HEK293T (cell line): ENCODE results near the gene RASGRP2.

ENCODE experiments used
- CTCF ChIA-PET: fragments of 350-600 bp; formaldehyde crosslinking; extraction: SDS; loops from one replicate; lab custom pipeline; 2021; ENCODE audit warnings: antibody characterized with exemption, inconsistent platforms; lab: Yijun Ruan, JAX
- POLR2A ChIA-PET: fragments of 350-600 bp; formaldehyde crosslinking; extraction: SDS; loops from one replicate; lab custom pipeline; 2020; ENCODE audit warnings: antibody characterized with exemption, inconsistent platforms; lab: Yijun Ruan, JAX
- DNase-seq: peaks from one replicate; pipeline ENCODE4 v3.0.0; 2012; ENCODE audit warnings: mixed read lengths; ENCODE audit errors: extremely low spot score
- ARNT ChIP-seq: fragments of 450-650 bp; IDR thresholded peaks from 2 replicates; pipeline ENCODE4 v1.6.1; 2017; ENCODE audit warnings: mild to moderate bottlenecking
- BHLHE40 ChIP-seq: fragments of 450-650 bp; IDR thresholded peaks from 2 replicates; pipeline ENCODE4 v1.6.1; 2016; ENCODE audit warnings: mild to moderate bottlenecking, moderate library complexity, borderline replicate concordance
- CTBP1 ChIP-seq: fragments of 450-650 bp; IDR thresholded peaks from 2 replicates; pipeline ENCODE4 v1.6.1; 2016; ENCODE audit warnings: borderline replicate concordance
- ELF4 ChIP-seq: fragments of 450-650 bp; IDR thresholded peaks from 2 replicates; pipeline ENCODE4 v1.6.1; 2017; ENCODE audit warnings: antibody characterized with exemption
- FOXA1 ChIP-seq: fragments of 450-650 bp; IDR thresholded peaks from 2 replicates; pipeline ENCODE4 v1.6.1; 2016; ENCODE audit warnings: mild to moderate bottlenecking
- FOXK2 ChIP-seq: fragments of 450-650 bp; IDR thresholded peaks from 2 replicates; pipeline ENCODE4 v1.6.1; 2016; ENCODE audit warnings: mild to moderate bottlenecking
- FOXM1 ChIP-seq: fragments of 450-650 bp; IDR thresholded peaks from 2 replicates; pipeline ENCODE4 v1.6.1; 2017; ENCODE audit warnings: mild to moderate bottlenecking, borderline replicate concordance
- HDGF ChIP-seq: fragments of 450-650 bp; IDR thresholded peaks from 2 replicates; pipeline ENCODE4 v1.6.1; 2017; ENCODE audit warnings: antibody characterized with exemption, borderline replicate concordance
- L3MBTL2 ChIP-seq: fragments of 450-650 bp; conservative IDR thresholded peaks from 2 replicates; pipeline ENCODE4 v1.6.1; 2016; ENCODE audit warnings: mild to moderate bottlenecking
- LEF1 ChIP-seq: fragments of 450-650 bp; IDR thresholded peaks from 2 replicates; pipeline ENCODE4 v1.6.1; 2017; ENCODE audit warnings: mild to moderate bottlenecking, borderline replicate concordance
- NFRKB ChIP-seq: fragments of 450-650 bp; IDR thresholded peaks from 2 replicates; pipeline ENCODE4 v1.6.1; 2016; ENCODE audit warnings: mild to moderate bottlenecking, moderate library complexity
- SP1 ChIP-seq: fragments of 450-650 bp; IDR thresholded peaks from 2 replicates; pipeline ENCODE4 v1.6.1; 2017
- SUZ12 ChIP-seq: fragments of 450-650 bp; IDR thresholded peaks from 2 replicates; pipeline ENCODE4 v1.6.1; 2016; ENCODE audit warnings: mild to moderate bottlenecking
- TARDBP ChIP-seq: fragments of 450-650 bp; IDR thresholded peaks from 2 replicates; pipeline ENCODE4 v1.6.1; 2016
- ZNF384 ChIP-seq: fragments of 450-650 bp; IDR thresholded peaks from 2 replicates; pipeline ENCODE4 v1.6.1; 2016
- TF ChIP-seq, protein P1 (sequence below): fragments of 450-650 bp; IDR thresholded peaks from 2 replicates; pipeline ENCODE4 v1.6.1; 2016

The RASGRP2 gene

DNA sequence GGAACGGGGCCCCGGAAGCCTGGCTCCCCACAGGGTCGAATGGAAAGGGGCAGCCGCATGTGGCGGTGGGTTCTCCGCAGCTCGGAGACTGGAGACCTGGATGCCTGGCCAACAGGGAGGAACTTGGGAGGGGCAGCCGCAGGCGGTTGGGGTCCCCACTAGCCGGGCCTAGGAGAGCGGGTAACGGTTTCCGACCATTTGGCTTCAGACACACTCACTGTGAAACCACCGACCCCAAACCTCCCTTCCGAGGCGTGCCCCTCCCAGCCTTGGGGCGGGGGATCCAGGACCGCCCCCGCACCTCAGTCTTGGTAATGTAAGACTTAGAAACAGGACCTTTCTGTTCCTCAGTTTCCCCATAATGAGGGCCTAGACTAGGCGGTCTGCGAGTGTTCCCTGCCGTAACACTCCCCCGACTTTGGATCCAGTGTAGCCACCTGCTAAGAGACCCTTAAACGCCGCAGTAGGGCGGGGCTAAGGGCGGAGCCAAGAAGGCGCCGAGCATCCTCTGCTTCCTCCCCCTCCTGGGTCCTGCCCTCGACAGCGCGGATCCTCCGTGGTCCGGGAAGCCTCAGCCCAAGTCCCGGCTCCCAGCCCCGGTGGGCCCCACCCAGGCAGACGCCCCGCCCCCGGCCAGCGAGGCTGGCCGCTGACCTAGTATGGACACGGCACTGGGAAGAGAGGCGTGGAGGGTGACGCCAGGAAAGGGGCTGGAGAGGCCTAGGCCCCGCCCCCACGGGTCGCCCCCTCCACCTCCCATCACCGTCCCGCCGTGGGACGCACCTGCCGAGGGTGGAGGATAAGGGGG is 1.8 kb upstream of the RASGRP2 start:
- ChIA-PET CTCF (interaction anchor here (0.8 to 1.6 kb wide), 2 partner anchors 13 to 14 kb away, joined by 4 to 7 read pairs; partner anchors contain the start of gene PYGM), POLR2A (interaction anchor here (2.0 to 2.6 kb wide), 2 partner anchors 15 to 33 kb away, joined by 9 read pairs; partner anchors contain the start of gene SF1)
- TF ChIP-seq FOXA1 (no peak), L3MBTL2 (no peak), ELF4 (no peak), TARDBP (no peak), NFRKB (no peak), SP1 (no peak), BHLHE40 (no peak), HDGF (no peak), SUZ12 (no peak), LEF1 (no peak), FOXM1 (no peak), CTBP1 (no peak), FOXK2 (no peak), ZNF384 (no peak), ARNT (no peak)
- TF ChIP-seq, protein P1, sequence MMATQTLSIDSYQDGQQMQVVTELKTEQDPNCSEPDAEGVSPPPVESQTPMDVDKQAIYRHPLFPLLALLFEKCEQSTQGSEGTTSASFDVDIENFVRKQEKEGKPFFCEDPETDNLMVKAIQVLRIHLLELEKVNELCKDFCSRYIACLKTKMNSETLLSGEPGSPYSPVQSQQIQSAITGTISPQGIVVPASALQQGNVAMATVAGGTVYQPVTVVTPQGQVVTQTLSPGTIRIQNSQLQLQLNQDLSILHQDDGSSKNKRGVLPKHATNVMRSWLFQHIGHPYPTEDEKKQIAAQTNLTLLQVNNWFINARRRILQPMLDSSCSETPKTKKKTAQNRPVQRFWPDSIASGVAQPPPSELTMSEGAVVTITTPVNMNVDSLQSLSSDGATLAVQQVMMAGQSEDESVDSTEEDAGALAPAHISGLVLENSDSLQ = no peak
- DNase-seq = no peak

DNA sequence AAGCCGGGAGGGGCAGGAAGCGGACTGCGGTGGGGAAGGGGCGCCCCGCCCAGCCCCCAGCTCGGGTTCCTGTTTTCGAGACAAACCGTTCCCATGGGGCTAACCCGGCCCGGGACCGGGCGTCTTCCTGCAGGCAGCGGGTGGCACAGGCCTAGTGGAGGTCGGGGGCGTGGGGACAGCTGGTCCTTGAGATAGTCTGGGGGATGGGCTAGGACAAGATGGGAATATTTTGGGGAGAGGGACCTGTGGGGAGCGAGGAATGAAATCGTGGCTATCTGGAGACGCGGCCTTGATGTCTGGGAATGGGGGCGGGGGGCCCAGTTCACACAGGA is 1.2 kb upstream of the RASGRP2 start:
- POLR2A ChIA-PET = interaction anchor here (1.5 to 2.6 kb wide), 2 partner anchors 15 to 19 kb away, joined by 3 to 9 read pairs; no protein-coding TSS in a partner anchor
- TF ChIP-seq FOXM1 (no peak), FOXK2 (no peak), TARDBP (no peak), L3MBTL2 (no peak)
- CTCF ChIA-PET = interaction anchor here (0.8 kb wide), 1 partner anchor 12 kb away, joined by 4 read pairs; no protein-coding TSS in a partner anchor
- DNase-seq = no peak

DNA sequence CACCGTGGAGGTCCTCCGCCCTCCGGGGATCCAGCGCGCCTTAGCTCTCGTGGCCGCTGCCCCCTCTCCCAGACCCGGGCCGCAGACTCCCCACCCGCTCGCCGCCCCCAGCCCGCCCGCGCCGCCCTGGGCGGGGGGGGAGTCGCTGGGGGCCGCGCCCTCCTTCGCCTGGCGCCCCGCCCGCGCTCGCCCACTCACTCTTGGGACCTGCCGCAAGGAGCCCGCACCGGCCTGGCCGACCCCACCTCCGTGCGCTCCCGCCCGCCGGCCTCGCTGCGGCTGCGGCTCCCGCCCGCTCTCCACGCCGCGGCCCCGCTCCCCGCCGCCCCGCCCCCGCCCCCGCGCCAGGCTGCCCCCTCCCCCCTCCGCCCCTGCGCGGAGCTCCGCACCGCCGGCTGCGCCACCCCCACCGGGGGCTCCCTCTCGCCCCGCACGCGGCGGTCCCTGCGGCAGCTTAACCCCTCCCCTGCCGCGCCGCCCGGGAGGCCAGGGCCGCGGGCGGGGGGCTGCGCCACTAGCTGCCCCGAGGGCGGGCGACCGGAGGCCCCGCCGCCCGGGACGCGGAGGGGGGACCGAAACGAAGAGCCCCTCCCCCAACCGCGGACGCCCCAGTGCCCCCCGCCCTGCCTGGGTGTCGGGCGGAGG is 724 bp upstream of the RASGRP2 start:
- TF ChIP-seq TARDBP = no peak
- TF ChIP-seq LEF1 = no peak
- TF ChIP-seq NFRKB = no peak
- no peak for TF ChIP-seq L3MBTL2
- no peak for TF ChIP-seq ARNT
- TF ChIP-seq HDGF = no peak
- TF ChIP-seq, protein P1 = no peak
- no peak for TF ChIP-seq SP1
- TF ChIP-seq CTBP1 = no peak
- TF ChIP-seq ELF4 = no peak
- no peak for TF ChIP-seq FOXM1
- no peak for TF ChIP-seq ZNF384
- no peak for TF ChIP-seq FOXA1
- no peak for DNase-seq
- CTCF ChIA-PET = interaction anchor here (0.7 to 1.9 kb wide), 5 partner anchors 11 to 270 kb away, joined by 3 to 7 read pairs (median 4); partner anchors contain the start of genes ARL2 and PYGM
- POLR2A ChIA-PET = interaction anchor here (0.6 to 2.6 kb wide), 3 partner anchors 16 to 34 kb away, joined by 3 to 9 read pairs (median 3); no protein-coding TSS in a partner anchor

DNA sequence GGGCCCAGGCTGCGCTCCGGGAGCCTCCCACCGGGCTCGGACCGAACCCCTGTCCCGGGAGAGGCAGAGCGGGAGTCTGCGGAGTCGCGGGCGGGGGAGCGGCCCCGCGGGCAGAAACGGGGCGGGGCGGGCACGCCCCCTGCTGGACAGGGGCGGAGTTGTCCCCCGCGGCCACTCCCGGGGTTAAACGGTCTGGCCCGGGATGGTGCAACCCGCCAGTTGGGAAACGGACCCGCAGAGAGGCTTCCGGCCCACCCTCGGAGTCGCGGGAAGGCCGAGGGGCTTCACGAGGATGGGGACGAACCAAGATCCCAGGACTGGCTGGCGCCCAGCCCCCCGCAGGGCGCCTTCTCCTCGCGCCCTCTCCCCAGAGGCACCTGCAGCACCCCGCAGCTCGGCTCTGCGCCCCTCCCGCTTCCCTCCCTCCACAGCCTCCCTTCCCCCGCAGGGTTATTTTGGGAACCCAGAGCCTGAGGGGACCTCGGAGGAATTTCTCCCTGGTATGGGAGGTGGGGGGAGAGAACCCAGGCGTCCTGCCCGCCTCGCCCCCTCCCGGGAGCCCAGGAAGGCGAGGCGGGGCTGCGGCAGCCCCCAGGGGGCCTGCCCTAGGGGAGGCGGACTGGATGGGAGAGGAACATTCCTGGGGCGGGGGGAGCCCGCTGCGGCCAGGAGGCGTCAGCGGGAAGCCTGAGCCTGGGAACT is 902 bp downstream of the RASGRP2 start:
- TF ChIP-seq FOXM1 (0 out of 2 replicates have a peak, but pooled peaks have one; percentile 44), ZNF384 (no peak), FOXK2 (no peak), SP1 (no peak), FOXA1 (no peak), LEF1 (no peak)
- TF ChIP-seq, protein P1 = no peak
- peak; percentile 91 for DNase-seq
- ChIA-PET CTCF (interaction anchor here (0.6 to 2.3 kb wide), 6 partner anchors 9 to 111 kb away, joined by 3 to 14 read pairs (median 6); partner anchors contain the start of gene PYGM), POLR2A (interaction anchor here (2.6 kb wide), 1 partner anchor 18 kb away, joined by 9 read pairs; no protein-coding TSS in a partner anchor)

DNA sequence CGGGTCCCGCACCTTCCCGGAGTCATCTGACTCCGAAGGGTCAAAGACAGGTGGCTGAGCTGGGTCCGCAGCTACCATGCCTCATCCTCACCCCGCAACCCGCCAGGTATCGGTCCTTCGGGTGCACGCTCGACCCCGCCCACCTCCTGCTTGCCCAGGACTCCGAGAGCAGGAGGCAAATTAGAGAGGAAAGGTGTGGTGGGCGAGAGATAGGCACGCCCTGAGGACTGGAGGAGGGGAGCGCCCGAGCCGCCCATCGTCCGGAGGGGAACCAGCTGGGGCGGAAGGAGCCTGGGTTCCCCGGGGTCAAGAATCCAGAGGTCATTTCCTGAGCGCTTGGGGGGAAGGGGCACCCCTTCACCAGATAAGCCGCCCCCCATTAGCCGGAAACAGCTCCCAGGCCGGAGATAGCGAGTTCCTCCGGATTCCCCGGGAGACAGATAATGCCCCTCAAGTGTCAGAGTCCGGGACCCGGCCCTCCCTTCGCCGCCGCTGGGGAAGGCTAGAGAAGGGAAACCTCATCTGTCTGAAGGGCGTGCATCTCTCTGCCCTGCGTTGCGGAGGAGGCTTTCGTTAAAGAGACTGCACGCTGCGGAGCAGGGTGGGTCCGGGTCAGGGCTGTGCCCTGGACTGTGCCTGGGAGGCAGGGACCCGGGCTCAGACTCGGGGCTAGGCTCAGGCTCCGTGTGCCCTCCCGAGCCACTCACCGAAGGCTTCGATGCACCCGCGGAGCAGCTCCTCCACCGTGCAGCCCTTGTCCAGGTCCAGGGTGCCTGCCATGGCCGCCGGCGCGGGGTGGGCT is 1.7 kb downstream of the RASGRP2 start:
- no peak for TF ChIP-seq TARDBP
- no peak for TF ChIP-seq NFRKB
- no peak for TF ChIP-seq BHLHE40
- no peak for TF ChIP-seq LEF1
- no peak for TF ChIP-seq SUZ12
- no peak for TF ChIP-seq L3MBTL2
- CTCF ChIA-PET = interaction anchor here (1.4 to 2.3 kb wide), 2 partner anchors 9 to 53 kb away, joined by 6 to 14 read pairs; no protein-coding TSS in a partner anchor
- DNase-seq = no peak
- POLR2A ChIA-PET = interaction anchor here (0.6 kb wide), 1 partner anchor 36 kb away, joined by 3 read pairs; the partner anchor contains the start of gene SF1
